ENCODE measurements around the gene DNASE1L3.

DNASE1L3 gene

DNA sequence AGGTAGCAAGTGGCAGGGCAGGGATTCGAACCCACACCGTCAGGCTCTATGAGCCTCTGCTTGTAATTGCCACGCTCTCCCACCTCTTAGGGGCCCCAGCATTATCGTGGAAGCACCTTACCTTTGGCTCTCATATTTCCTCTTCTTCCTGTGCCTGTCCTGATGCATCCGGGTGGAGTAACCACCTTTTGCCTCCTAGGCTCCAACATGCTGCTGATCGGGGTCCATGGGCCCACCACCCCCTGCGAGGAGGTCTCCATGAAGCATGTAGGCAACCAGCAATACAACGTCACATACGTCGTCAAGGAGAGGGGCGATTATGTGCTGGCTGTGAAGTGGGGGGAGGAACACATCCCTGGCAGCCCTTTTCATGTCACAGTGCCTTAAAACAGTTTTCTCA, 40.4 kb downstream of the DNASE1L3 start:
- Mint-ChIP-seq H3K4me3 (no peak overlapping the region), H3K4me1 (ENCODE audit: low read depth) (no peaks in the 10 kb centered on the region), H3K27me3 (no peaks in the 10 kb centered on the region), H3K9me3 (no peaks in the 10 kb centered on the region), H3K36me3 (ENCODE audit: low read depth) (no peaks in the 10 kb centered on the region), H3K27ac (no peak overlapping the region)

- no peak overlapping the region for H3K27ac Mint-ChIP-seq
- no peaks in the 10 kb centered on the region for H3K9me3 Mint-ChIP-seq
- H3K4me1 Mint-ChIP-seq (ENCODE audit: low read depth), result no peaks in the 10 kb centered on the region
- no peaks in the 10 kb centered on the region for H3K27me3 Mint-ChIP-seq
- H3K4me3 Mint-ChIP-seq, result no peak overlapping the region
- H3K36me3 Mint-ChIP-seq (ENCODE audit: low read depth), result no peaks in the 10 kb centered on the region
These were observed 41.4 kb downstream of the DNASE1L3 start for GRCh38 chr3:58169371-58169770.

DNA sequence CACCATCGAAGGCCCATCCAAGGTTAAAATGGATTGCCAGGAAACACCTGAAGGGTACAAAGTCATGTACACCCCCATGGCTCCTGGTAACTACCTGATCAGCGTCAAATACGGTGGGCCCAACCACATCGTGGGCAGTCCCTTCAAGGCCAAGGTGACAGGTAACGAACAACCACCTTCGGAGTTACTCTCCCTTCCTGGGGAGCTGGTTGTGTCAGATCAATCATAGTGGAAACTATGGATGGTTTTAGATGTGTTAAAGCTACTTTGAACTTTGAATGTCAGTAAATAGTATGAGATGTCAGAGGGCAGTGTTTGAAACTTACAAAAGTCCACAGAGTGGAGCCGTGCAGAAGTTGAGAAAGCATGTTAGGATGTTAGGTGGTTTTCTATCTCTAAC, 42.3 kb downstream of the DNASE1L3 start:
- no peaks in the 10 kb centered on the region for H3K27me3 Mint-ChIP-seq
- H3K9me3 Mint-ChIP-seq, result no peaks in the 10 kb centered on the region
- no peak overlapping the region for H3K27ac Mint-ChIP-seq
- no peak overlapping the region for H3K4me3 Mint-ChIP-seq
- no peaks in the 10 kb centered on the region for H3K4me1 Mint-ChIP-seq (ENCODE audit: low read depth)
- no peaks in the 10 kb centered on the region for H3K36me3 Mint-ChIP-seq (ENCODE audit: low read depth)

DNA sequence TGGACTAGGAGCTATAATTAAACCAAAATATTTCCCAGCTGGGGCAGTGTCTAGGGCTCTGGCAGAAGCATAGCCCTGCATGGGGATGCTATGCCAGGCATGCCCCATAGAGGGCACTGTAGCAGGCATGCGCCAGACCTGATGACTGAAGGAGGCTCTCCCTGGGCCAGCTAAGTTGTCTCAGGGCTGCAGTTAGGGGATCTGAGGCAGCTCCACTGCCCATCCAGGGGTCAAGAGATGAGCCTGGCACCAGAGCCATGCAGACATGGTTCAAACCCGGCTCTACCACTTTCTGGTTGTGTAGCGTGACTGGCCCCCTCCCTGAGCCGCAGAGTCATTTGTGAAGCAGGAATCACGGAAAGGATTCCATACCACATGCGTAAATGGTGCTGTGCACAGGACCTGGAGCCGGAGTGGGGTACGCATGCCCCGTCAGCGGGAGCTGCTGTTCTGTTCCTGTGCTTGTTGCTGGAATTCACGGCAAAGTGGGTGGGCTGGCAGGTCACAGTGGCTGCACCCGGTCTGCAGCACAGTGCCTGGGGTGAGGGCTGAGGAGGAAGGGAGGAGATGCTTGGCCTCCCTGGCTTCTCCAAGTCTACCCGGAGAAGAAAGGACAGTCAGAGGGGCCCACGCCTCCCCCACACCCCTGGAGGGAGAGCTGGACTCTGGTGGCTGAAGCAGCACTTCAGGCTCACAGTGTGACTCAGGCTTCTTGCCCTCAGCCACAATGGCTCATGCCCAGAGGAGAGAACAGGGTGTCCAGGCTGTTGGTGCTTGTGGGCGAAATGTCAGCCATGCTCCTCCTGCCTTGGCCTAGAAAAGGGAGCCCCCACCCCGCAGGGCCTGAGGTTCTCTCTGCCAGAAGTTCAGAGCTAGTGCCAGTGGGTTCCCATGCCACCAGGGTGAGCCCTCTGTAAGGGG, 43.1 kb downstream of the DNASE1L3 start:
- no peaks in the 10 kb centered on the region for H3K4me1 Mint-ChIP-seq (ENCODE audit: low read depth)
- H3K27ac Mint-ChIP-seq, result no peak overlapping the region
- H3K36me3 Mint-ChIP-seq (ENCODE audit: low read depth), result peaks cover 3% of the 10 kb centered on the region
- H3K27me3 Mint-ChIP-seq, result no peaks in the 10 kb centered on the region
- H3K9me3 Mint-ChIP-seq, result no peaks in the 10 kb centered on the region
- no peak overlapping the region for H3K4me3 Mint-ChIP-seq

DNA sequence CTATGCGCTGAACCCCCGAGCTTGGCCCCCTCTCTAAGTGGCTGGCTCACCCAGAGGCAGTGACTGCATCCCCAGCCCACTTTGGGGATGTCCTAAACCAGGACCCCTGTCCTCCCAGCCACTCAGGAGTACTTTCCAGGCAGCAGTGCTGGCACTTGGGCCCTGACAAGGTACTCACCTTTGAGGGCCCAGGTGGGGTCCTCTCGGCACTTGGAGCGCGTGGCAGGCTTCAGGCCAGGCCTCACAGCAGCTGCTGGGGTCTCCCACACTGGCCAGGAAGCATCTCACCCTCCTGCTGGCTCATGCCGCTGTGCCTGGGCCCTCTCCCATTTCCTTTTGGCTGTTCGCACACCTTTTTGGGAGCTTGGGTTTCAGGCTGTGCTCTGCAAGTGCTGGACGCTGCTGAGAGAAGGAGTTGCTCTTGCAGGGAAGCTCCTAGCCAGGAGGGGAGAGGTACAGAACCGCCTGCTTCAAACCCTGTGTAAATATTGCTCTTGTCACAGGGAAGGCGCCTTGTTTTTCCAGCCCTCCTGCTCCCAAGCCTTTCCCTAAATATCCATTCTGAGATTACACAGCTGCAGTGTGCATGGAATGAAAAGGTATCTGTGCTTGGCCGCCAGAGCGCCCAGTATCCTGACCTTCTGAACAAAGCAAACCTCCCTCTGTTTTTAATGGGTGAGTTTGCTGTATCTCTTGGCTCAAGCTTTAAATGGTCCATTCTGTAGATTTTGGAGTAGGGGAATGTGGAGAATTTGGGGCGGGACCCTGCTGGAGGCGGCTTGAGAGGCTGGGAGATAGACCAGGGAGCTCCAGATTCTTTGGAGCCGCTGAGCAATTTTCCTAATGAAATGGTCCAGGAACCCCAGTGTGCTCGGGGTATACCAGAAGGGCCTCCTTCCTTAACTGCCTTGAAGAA, 45.6 kb downstream of the DNASE1L3 start:
- no peak overlapping the region for H3K27ac Mint-ChIP-seq
- H3K27me3 Mint-ChIP-seq, result no peaks in the 10 kb centered on the region
- peaks cover 18% of the 10 kb centered on the region for H3K36me3 Mint-ChIP-seq (ENCODE audit: low read depth)
- peaks cover 4% of the 10 kb centered on the region for H3K4me1 Mint-ChIP-seq (ENCODE audit: low read depth)
- H3K9me3 Mint-ChIP-seq, result no peaks in the 10 kb centered on the region
- H3K4me3 Mint-ChIP-seq, result no peak overlapping the region

DNA sequence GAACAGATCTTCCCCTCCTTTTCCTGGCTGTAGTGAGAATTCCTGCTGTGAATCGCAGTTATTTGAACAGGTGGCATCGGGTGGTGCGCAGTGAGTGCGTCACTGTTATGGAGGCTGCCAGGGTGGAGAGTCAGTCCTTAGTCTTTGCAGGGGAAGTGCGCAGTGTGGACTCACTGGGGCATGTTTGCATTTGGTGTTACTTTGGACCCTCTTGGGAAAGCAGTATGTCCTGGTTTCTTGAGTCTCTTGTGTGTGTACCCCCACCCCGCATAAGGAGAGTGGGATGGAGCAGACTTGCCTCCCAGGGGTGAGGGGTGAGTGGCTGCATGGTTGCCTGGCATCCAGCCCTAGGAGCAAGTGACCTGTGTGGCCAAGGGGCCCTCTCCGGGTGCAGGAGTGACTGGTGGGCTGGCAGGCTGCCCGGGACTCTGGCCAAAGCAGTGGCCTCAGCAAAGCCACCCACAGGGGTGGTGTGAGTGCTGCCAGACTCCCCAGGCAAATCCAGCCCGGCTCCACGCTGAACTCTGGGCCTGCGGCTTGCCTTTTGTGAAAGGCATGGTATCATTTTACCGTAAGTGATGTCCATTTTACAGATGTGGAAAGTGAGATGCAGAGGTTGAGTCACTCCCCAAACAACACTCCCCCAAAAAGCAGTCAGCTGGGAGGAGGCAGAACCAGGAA, 46.4 kb downstream of the DNASE1L3 start:
- Mint-ChIP-seq H3K27me3 (no peaks in the 10 kb centered on the region), H3K9me3 (no peaks in the 10 kb centered on the region), H3K4me1 (ENCODE audit: low read depth) (peaks cover 4% of the 10 kb centered on the region), H3K27ac (no peak overlapping the region), H3K4me3 (no peak overlapping the region), H3K36me3 (ENCODE audit: low read depth) (peaks cover 20% of the 10 kb centered on the region)

DNA sequence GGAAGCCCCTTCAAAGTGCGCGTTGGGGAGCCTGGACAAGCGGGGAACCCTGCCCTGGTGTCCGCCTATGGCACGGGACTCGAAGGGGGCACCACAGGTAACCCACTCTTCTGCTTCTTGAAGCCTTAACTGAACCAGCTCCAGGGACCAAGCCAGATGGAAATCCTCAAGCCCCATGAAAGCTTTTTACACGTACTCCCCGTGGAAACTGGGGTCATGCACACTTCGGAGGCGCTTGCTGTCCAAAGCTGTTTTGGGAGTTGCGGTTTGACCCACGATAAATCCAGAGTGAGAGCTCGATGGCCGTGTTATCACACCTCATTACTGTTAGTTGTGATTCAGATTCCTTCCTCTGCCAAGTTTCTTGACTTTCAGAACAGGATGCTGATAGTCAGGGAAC, 47.5 kb downstream of the DNASE1L3 start:
- Mint-ChIP-seq H3K9me3 (no peaks in the 10 kb centered on the region), H3K27me3 (no peaks in the 10 kb centered on the region), H3K36me3 (ENCODE audit: low read depth) (peaks cover 20% of the 10 kb centered on the region), H3K27ac (no peak overlapping the region), H3K4me1 (ENCODE audit: low read depth) (peaks cover 4% of the 10 kb centered on the region), H3K4me3 (no peak overlapping the region)

GRCh38 chr3:58161435-58162398, 49.1 kb downstream of the DNASE1L3 start:
- Mint-ChIP-seq H3K9me3 (no peaks in the 10 kb centered on the region), H3K36me3 (ENCODE audit: low read depth) (peaks cover 20% of the 10 kb centered on the region), H3K4me1 (ENCODE audit: low read depth) (peaks cover 4% of the 10 kb centered on the region), H3K27ac (peak overlapping the region; percentile 65), H3K4me3 (no peak overlapping the region), H3K27me3 (no peaks in the 10 kb centered on the region)

- Mint-ChIP-seq H3K27me3 (no peaks in the 10 kb centered on the region), H3K27ac (no peak overlapping the region)
These were observed 50.4 kb downstream of the DNASE1L3 start for GRCh38 chr3:58160399-58160798.

DNA sequence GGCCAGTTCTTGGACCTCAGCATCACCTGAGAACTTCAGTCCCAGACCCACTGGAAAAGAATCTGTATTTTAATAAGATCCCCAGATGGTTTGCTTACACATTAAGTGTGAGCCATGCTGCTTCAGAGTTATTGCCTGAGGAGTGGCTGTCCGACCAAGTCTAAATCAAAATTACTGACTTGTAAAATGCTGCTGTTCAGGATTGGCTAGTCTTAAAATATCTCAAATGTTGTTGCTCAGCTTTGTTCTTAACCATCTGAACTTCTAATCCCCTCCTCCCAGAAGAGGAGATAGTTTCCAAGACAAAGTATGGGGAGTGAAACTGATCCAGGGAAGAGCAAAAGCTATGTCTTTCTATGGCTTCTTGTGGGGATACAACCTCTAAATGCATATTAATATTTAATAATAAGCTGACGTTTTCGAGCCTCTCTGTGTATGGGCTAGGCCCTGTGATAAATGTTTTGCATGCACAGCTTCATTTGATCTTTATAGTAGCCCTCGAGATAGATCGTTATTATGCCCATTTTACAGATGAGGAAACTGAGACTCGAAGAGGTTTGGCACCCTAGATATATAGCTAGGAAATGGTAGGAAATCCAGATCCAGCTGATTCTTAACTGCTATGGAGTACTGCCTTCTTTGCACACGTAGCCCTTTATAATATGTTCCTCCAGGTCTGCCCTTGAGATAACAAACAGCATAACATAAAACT, 52.2 kb downstream of the DNASE1L3 start:
- peaks cover 4% of the 10 kb centered on the region for H3K4me1 Mint-ChIP-seq (ENCODE audit: low read depth)
- H3K4me3 Mint-ChIP-seq, result no peak overlapping the region
- H3K9me3 Mint-ChIP-seq, result no peaks in the 10 kb centered on the region
- H3K36me3 Mint-ChIP-seq (ENCODE audit: low read depth), result peaks cover 20% of the 10 kb centered on the region
- H3K27ac Mint-ChIP-seq, result no peak overlapping the region
- H3K27me3 Mint-ChIP-seq, result no peaks in the 10 kb centered on the region

More at GRCh38 chr3:58160399-58160798, 50.4 kb downstream of the DNASE1L3 start:
- Mint-ChIP-seq H3K4me1 (ENCODE audit: low read depth) (peaks cover 4% of the 10 kb centered on the region), H3K36me3 (ENCODE audit: low read depth) (peaks cover 20% of the 10 kb centered on the region), H3K4me3 (no peak overlapping the region), H3K9me3 (no peaks in the 10 kb centered on the region)

- no peaks in the 10 kb centered on the region for H3K27me3 Mint-ChIP-seq
- H3K36me3 Mint-ChIP-seq (ENCODE audit: low read depth), result peaks cover 21% of the 10 kb centered on the region
- no peaks in the 10 kb centered on the region for H3K9me3 Mint-ChIP-seq
- peaks cover 4% of the 10 kb centered on the region for H3K4me1 Mint-ChIP-seq (ENCODE audit: low read depth)
- H3K4me3 Mint-ChIP-seq, result no peak overlapping the region
- no peak overlapping the region for H3K27ac Mint-ChIP-seq
These were observed 53.1 kb downstream of the DNASE1L3 start for GRCh38 chr3:58157700-58158099.

GRCh38 chr3:58155838-58156237, 54.9 kb downstream of the DNASE1L3 start:
- Mint-ChIP-seq H3K27ac (no peak overlapping the region), H3K9me3 (no peaks in the 10 kb centered on the region), H3K27me3 (no peaks in the 10 kb centered on the region), H3K4me1 (ENCODE audit: low read depth) (no peaks in the 10 kb centered on the region), H3K36me3 (ENCODE audit: low read depth) (peaks cover 20% of the 10 kb centered on the region), H3K4me3 (no peak overlapping the region)

DNA sequence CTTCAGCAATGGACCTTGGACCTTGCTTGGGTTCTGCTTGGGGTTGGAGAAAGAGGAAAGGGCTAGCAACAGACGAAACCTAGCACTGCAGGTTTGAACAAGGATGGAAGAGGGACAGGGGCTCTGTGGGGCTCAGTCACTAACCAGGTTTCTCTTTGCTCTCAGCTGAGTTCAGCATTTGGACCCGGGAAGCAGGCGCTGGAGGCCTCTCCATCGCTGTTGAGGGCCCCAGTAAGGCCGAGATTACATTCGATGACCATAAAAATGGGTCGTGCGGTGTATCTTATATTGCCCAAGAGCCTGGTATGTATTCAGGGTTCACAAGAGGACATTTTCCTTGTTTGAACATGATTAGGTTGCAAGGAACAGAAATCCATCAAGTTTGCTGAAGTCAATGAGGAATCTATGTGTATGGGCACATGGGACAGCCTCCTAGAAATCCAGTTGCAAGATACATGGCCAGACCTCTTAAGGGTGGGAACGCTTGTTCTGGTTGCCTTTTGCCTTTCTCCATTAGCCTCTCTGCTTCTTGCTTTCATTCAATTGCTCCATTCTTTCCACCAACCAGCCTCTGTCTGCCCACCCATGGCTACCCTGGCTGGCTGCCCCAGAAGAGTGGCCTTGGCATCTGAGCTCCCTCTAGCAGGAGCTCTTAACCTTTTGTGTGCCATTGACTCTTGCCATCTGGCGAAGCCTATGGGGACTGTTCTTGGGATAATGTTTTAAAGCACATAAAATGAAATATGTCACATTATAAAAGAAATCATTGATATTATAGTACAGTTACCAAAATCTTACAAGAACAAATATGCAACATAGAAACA, 55.9 kb downstream of the DNASE1L3 start:
- peaks cover 18% of the 10 kb centered on the region for H3K36me3 Mint-ChIP-seq (ENCODE audit: low read depth)
- H3K4me3 Mint-ChIP-seq, result no peak overlapping the region
- no peak overlapping the region for H3K27ac Mint-ChIP-seq

More for the DNA sequence above, 55.9 kb downstream of the DNASE1L3 start:
- no peaks in the 10 kb centered on the region for H3K27me3 Mint-ChIP-seq
- H3K9me3 Mint-ChIP-seq, result no peaks in the 10 kb centered on the region
- H3K4me1 Mint-ChIP-seq (ENCODE audit: low read depth), result no peaks in the 10 kb centered on the region
